HT-29 (cell line): ENCODE results near the gene RAB8A. TPM values are rescaled to one million over a fixed set of nuclear protein-coding genes. Genes with fewer than 3 reads are reported as not detected.
A peak's percentile ranks its signal among the peaks of the same experiment; 100 is the strongest.
"Not testable (repeated sequence)": the region's sequence is repeated elsewhere in the genome, so short reads cannot be mapped to it uniquely, and the experiment has no call there.

Experiments
- DNase-seq: peaks from one replicate; pipeline ENCODE4 v3.0.0-alpha.2; 2015; ENCODE audit warnings: low spot score
- total RNA-seq: library from RNA; depleted of rRNA; stranded (reverse); fragments of >200 nt; shearing (Covaris generic); gene quantifications from 2 replicates; pipeline ENCODE4 v1.2.3, GENCODE V29; 2014

Gene RAB8A
- total RNA-seq, 1 experiment from 2014 or later: 45.9 TPM

DNA sequence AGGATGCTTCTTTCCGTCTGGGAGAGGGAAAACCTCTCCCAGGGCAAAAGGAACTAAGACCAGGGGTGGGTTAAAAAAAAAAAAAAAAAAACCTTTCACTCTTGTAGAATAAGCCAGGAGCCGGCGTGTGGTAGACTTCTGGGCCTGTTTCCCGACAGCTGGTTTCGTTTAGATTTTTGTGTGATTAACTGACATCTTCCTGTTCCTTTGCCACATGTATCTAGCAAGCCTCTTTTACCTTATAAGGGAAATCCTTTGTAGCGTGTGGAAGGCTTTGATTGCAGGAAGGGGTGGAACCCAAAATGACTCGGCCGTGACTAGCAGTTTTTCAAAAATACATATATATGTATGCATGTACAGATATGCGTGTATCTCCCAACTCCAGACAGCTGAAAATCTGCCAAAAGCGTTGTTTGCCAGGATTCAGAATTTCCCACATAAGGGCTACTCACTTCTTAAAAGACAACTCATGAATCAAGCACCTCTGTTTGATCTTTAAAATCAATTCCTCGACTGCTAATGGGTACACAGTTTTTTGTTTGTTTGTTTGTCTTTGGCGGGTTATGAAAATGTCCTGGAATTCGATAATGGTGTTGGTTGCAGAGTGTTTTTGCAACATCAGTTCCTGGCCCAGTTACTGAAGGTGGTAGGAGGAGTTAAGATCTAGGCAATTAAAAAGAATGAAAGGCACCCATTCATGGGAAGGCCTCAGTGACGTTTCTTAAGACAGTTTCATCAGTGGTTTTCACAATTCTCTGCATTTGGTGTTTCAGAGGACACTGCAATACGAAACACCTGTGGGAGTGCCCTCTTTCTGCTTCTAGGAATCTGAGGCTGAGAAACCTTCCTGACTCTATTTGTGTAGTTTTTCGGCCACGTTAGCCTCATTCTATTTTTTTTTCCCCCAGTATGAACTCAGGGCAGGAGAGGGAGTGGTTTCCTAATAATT is 32.7 kb upstream of the RAB8A start:
- peak; percentile 74 for DNase-seq

DNA sequence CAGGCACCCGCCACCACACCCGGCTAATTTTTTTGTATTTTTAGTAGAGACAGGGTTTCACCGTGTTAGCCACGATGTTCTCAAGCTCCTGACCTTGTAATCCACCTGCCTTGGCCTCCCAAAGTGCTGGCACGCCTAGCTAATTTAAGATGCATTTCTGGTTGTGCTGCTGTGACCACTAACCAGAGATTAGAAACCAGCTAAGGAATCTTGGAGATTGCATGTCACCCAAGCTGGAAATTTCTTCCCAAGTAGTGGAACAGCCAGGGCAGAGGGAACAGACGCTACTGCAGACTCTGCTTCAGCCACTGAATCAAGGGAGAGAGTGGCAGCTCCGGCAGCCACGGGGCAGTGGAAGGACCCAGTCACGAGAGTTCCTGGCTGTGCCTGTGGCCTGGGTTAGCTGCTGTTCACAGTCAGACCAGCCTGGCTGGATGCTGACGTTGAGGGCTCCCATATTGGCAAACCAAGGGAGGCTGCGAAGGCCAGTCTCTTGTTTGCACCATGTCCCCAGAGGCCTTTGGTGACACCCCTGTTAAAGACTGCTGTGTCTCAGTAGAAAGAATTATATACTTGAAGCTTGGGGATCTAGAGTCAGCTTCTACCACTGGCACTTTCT is 27.5 kb upstream of the RAB8A start:
- DNase-seq: no peak

DNA sequence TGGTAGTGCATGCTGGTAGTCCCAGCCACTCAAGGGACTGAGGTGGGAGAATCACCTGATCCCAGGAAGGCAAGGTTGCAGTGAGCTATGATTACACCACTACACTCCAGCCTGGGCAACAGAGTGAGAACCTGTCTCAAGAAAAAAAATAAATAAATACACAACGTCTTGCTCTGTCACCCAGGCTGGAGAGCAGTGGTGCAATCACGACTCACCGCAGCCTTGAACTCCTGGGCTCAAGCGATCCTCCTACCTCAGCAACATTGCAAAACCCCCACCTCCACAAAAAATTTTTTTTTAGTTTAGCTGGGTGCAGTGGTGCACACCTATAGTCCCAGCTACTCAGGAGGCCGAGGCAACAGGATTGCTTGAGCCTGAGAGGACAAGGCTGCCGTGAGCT is 26.6 kb upstream of the RAB8A start:
- DNase-seq: no peak

DNA sequence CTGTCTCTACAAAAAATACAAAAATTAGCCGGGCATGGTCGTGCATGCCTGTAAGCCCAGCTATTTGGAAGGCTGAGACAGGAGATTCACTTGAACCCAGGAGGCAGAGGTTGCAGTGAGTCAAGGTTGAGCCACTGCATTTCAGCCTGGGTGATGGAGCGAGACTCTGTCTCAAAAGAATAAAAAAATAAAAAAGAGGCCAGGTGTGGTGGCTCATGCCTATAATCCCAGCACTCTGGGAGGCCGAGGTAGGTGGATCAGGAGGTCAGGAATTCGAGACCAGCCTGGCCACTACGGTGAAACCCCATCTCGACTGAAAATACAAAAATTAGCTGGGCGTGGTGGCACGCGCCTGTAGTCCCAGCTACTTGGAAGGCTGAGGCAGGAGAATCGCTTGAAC is 24.3 kb upstream of the RAB8A start:
- DNase-seq: not testable (repeated sequence)

DNA sequence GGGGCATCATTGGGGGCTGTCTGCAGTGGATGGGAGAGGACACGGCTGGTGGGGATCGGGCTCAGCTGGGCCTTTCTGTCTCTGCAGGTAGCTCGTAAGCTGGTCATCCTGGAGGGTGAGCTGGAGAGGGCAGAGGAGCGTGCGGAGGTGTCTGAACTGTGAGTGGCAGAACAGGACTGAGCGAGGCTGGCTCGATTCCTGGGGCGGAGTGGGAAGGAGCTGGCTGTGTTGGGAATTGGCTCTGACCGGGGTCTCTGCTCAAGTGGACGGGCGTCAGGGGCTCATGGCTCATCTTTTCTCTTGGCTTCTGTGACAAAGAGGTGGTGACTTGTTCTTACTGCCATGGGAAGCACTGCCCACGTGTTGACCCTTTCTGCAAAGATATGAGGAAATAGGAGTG is 23.7 kb upstream of the RAB8A start:
- no peak for DNase-seq

GRCh38 chr19:16088351-16089009 is 23.2 kb upstream of the RAB8A start:
- DNase-seq: peak; percentile 57

DNA sequence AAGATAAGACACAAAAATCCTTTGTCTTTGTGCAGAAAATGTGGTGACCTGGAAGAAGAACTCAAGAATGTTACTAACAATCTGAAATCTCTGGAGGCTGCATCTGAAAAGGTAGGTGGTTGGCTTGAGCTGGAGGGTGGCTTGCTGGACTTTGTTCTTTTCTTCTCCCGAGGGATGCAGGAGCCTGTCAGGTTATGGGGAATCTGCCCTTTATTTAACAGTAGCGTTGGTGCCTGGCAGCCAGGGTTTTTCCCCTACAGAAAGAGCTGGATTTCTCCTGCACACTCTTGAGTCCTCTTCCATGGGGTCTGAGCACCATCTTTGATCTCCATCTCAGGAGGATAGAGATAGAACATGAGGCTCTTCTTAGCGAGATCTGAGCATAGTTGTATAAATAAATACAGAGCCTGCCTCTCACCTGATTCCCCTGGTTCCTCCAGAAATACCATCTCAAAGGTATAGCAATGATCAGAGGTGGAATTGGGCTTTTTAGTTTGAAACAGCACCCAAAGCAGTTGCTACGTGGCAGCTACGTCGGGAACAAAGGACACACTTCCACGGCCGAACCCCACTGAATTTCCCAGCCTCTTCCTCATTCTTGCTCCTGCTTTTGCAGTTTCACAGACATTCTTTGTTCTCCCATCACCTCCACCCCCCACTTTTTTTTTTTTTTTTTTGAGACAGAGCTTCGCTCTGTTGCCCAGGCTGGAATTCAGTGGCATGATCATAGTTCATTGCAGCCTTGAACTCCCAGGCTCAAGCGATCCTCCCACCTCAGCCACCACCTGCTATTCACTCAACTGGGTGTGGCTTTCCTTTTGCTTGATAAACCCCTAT is 22.5 kb upstream of the RAB8A start:
- DNase-seq: no peak

DNA sequence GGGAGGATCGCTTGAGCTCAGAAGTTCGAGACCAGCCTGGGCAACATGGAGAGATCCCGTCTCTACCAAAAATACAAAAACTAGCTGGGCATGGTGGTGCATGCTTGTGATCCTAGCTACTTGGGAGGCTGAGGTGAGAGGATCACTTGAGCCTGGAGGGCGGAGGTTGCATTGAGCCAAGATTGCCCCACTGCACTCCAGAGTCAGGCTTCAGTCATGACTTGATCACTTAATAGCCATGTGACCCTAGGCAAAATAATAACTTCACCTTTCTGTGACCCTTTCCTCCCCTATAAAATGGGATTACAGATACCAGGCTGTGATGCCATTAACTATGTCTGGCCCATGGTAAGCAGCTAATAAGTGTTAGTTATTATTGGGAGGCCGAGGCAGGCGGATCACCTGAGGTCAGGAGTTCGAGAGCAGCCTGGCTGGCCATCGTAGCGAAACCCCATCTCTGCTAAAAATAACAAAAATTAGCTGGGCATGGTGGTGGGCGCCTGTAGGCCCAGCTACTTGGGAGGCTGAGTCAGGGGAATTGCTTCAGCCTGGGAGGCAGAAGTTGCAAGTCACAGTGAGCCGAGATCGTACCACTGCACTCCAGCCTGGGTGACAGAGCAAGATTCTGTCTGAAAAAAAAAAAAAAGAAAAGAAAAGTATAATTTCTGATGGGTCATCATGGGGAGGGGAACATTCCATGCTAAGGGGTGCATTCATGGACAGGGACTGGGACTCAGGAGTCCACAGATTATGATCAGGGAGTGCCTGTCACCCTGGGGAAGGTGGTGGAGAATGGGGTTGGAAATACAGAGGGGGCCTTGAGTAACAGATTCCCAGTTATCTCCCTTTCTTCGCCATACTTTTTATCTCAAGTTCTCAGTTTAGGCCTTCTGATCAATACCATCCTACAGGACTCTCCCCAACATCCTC is 19.9 kb upstream of the RAB8A start:
- no peak for DNase-seq

- DNase-seq: no peak
These were observed 17.2 kb upstream of the RAB8A start for GRCh38 chr19:16094360-16095070.

GRCh38 chr19:16095071-16095571 is 16.6 kb upstream of the RAB8A start:
- no peak for DNase-seq

- no peak for DNase-seq
These were observed 15.3 kb upstream of the RAB8A start for GRCh38 chr19:16096280-16096855.

DNA sequence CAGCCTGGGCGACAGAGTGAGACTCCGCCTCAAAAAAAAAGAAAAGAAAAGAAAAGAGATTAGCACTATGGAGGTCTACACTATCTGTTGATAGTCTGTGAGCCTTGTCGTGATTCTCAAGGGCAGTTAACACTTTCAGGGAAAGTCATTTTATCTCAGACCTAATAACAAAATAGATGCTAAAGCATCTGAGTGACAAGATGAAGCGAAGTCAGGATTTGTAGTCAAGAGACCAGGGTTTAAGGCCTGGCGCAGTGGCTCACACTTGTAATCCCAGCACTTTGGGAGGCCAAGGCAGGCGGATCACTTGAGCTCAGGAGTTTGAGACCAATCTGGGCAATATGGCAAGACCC is 13.3 kb upstream of the RAB8A start:
- DNase-seq: no peak

DNA sequence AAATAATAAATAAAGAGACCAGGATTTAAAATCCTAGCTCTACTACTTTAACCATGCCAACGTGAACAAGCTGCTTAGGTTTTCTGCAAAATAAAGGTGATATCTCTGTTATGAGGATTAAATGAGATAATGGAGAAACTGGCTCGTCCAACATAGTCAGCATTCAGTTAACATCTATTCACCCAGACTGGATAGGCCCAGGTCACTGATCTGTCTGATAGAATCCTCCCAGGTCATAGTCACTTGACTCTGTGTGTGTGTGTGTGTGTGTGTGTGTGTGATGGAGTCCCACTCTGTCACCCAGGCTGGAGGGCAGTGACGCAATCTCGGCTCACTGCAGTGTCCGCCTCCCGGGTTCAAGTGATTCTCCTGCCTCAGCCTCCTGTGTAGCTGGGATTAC is 12.9 kb upstream of the RAB8A start:
- DNase-seq: no peak

DNA sequence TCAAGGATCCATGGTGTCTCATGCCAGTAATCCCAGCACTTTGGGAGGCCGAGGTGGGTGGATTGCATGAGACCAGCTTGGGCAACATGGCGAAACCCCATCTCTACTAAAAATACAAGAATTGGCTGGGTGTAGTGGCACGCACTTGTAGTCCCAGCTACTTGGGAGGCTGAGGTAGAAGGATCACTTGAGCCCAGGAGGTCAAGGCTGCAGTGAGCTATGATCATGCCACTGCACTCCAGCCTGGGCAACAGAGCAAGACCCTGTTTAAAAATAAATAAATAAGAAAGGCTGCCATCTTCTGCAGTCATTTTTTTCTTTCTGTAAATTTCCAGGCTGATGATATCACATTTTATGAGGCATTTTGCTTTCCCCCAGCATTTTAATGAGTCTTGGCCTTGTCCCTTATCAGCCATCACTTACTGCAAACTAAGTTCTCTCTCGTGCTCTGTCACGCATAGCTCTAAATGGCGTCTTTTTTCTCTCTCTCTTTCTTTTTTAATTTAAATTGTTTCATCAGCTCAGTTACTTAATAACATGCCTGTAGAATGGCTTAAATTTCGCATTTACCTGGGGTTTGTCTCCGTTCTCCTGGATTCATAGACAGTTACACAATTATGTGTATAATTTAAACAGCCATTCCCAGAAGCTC is 12.2 kb upstream of the RAB8A start:
- not testable (repeated sequence) for DNase-seq

DNA sequence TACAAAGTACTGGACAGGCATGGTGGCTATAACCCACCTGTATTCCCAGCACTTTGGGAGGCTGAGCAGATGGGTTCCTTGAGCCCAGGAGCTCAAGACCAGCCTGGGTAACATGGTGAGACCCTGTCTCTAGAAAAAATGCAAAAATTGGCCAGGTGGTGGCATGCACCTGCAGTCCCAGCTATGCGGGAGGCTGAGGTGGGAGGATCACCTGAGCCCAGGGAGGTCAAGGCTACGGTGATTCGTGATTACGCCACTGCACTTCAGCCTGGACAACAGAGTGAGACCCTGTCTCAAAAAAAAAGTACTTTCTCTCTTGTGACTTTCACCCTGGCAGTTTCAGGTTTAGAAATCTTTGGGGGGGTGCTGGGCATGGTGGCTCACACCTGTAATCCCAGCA is 11.2 kb upstream of the RAB8A start:
- DNase-seq: no peak

- DNase-seq: no peak
These were observed 7.0 kb upstream of the RAB8A start for GRCh38 chr19:16104722-16105121.

DNA sequence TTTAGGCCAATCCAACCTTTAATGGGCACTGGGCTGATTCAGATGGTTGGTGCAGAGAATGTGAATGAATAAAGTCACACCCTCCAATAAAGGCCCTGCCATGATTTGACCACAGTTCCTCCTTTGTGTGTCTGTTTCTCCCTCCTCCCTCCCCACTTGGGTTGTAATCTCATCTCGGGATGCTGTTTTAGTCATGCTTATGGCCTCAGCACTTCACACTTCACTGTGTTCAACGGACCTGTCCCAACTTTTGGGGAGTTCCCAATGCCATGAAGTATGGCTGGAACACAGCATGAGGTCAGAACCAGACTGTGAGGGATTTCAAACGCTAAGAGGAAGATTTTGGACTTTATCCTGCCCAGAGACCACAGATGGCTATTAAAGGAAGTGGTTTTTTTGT is 5.6 kb upstream of the RAB8A start:
- no peak for DNase-seq

GRCh38 chr19:16111909-16112752 is 442 bp downstream of the RAB8A start:
- DNase-seq: no peak
